Stimulated activated CD4-positive, alpha-beta T cell treated with anti-CD3 and anti-CD28 coated beads, Interleukin-15, amount 100 ng/mL, for 1 hour (primary cell): Measurements from ENCODE around the gene POLR3K.

Experiments
- DNase-seq, 2 donors: peaks; one replicate each; pipeline ENCODE4 v3.0.0-alpha.2; 2020; ENCODE audit warnings: low read depth in 1 of 2, low spot score in 1 of 2

Gene POLR3K

DNA sequence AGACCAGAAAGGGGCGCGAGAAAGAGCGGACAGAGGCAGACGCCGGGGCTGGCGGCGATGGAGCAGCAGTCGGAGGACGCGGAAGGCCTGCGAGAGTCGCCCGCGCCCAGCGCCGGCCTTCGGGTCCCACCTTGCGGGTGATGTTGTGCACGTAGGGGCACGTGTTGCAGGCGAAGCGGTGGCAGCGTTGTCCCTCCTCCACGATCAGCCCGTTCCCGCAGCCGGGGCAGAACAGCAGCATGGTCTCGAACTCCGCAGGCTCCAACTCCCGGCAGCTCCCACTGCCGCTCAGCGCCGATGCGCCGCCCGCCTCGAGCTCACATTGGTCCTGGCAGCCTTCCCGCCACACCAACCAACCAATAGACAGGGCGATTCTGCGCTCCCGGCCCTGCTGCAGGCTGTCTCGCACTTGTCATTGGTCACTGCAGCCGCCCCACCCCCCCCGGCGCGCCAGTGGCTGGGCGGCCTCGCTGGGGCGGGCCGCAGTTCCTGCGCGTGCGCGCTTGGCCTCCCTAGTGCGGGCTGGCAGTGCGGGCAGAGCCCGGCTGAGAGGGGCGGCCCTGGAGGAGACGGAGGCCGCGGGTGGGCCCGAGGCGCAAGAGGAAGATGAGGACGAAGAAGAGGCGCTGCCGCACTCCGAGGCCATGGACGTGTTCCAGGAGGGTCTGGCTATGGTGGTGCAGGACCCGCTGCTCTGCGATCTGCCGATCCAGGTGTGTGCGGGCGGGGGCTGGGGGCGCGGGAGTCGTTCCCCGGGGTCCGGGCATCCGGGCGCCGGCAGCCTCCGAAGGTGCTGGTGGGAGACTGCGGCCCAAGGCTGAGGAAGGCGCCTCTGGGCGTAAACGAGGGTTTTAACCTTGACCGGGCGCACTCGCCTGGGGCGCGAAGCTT, at the start of gene POLR3K, which contains the start of gene SNRNP25:
TSS of gene POLR3K (minus strand) at position 263 of the 891 bp plus-strand sequence. CDS start at position 241, 22 bp downstream.
TSS of gene SNRNP25 (plus strand) at position 483 of the 891 bp plus-strand sequence. CDS start at position 672, 189 bp downstream.
- peak; percentile 97 for DNase-seq

DNA sequence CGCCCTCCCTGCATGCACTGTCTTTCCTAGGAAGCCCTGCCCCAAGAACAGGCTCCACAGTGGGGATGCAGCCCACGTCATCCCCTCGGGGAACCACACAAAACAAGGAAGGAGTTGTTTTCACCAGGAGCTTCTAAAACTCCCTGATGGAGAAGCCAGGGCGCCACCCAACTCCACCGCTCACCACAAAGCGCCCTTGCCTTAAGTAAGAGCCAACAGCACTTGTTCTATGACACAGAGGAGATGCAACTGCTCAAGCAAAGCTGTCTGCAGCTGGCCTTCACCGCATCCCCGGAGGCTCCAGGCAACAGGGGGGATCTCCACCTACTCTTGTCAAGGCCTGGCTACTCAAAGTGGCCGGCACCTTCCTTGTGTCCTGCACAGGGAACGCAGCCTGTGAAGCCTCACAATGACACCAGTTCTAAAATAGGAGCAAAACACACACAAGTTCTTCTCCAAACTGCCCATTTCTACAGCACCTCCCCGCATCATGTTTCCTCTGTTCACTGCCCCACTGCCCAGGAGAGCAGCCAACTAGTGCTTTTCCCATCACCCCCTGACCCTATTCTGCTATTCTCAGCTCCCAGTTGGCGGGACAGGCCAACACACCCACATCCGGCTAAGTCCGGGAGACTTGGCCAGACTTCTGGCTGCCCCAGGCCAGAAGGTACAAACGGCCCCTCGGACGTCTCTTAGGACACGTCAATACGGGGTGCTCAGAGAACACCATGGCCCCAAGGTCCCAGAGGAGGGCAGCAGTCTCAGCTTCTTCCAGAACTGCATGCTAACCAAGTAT, 48.9 kb upstream of the POLR3K start:
- DNase-seq, result no peak

DNA sequence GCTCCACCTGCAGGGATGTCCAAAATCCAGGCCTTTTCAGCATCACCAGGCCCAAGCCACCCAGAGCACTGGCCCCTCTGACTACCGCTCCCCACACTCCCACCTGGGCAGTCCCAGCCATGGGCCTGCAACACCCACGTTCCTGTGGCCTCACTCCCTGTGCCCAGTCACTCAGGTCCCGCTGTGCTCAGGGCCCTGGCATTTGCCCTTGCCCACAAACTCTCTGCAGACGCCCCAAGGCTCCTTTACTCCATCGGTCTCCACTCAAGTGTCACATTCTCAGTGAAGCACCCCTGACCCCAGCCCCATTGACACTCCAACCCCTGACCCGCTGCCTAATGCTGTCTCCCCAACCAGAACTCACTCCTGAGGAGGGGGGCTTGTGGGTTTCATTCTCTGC, 48.2 kb upstream of the POLR3K start:
- no peak for DNase-seq

GRCh38 chr16:100989-101388, 47.6 kb upstream of the POLR3K start:
- DNase-seq, result no peak

DNA sequence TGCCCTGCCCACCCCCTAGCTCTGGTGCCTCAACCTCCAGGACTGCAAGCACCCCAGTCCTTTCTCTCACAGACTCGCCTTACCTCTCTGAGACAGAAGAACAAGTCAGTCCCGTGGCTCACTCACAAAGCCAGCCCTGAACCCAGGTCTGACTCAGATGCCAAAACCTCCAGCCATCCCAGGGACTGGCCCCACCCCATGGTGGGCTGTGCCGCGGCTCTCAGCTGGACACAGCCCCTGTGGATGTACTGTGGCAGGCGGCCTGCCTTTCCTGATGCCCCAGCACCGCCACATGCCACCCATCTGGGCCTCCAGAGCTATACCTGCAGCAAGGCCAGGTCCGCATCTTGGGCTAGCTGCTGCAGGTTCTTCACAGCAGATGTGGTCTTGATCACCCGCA, 44.4 kb upstream of the POLR3K start:
- DNase-seq, result no peak

- DNase-seq, result peak; percentile 77 to 80
Measured at GRCh38 chr16:96935-97381, 43.5 kb upstream of the POLR3K start.

- DNase-seq, result no peak
Measured at GRCh38 chr16:94918-95265, 41.5 kb upstream of the POLR3K start.

DNA sequence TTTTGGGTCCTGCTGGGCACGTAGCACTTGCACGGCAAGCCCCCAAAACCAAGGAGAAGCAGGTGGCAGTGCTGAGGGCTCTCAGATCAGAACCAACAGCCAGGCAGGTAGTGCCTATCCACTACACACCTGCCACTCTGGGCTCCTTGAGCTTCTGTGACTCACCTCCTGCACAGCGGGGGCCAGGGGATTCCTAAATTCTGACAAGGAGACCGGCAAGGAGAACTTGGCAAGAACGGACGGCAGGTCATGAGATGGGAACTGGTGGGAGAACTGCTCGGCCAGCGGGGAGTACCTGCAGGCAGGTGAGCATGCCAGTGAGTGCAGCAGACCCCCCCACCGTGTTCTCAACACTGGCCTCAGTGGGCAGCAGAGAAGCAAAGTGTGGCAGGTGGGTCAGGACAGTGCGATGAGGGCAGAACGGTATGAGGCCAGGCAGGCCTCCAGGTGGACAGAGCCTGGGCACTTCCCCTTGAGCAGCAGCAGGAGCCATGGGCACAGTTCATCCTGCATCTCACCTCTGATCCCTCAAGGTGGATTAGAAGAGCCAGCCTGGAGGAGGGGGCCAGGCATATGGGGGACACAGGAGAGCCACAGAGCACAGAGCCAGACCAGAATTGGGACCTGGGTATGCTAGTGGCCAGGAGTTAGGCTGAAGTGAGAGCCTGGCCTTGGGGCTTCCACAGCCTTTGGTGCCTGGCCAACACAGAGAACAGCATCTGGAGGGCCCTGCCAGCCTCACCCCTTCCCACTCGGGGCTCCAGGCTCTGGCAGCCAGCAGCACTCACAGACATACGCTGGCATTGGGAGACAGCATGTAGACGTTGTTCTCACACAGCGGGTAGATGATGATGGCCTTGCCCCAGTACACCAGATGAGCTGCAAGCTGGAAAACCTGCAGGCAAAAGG, 39.3 kb upstream of the POLR3K start:
- DNase-seq, result no peak

- no peak for DNase-seq
Measured at GRCh38 chr16:91484-91883, 38.1 kb upstream of the POLR3K start.

DNA sequence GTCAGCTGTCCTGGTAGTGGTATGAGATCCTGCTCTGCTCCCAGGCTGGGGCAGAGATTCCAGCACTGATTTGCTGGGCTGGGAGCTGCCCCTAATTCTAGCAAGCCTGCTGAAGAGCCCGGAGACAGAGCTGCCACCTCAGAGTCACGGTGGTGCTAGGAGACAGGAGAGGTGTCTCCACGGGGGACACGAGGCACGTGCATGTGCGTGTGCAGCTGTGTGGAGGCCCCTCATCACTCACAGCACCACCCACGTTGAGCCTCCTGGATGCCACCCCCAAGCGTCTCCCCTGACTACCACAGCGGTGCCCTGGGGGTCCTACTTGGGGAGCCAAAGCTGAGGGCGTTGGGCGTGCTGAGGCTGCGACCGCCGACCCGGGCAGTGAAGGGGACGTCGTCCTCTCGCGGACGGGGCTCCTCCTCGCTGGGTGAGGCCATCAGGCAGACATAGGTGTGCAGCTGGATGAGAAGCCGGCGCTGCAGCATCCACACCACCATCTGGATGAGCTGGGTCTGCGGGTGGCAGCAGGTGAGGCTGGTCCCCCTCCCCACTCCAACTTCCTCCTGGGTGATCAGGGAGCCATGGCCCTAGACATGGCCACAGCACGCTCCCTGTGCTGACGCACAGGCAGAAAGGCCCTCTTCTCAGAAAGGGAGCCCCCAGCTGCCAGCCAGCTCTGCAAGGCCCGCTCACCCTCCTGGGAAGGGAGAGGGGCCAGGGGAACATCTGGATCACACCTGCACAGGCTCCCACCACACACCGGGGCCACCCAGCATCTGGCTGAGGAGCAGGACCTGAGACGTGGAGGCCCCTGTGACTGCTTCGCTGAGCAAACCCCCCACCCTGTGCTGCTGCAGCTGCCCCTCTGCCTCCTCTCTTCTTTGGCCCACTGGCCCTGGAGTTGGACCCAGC, 36.2 kb upstream of the POLR3K start:
- DNase-seq, result no peak

GRCh38 chr16:88613-89012, 35.2 kb upstream of the POLR3K start:
- no peak for DNase-seq

DNA sequence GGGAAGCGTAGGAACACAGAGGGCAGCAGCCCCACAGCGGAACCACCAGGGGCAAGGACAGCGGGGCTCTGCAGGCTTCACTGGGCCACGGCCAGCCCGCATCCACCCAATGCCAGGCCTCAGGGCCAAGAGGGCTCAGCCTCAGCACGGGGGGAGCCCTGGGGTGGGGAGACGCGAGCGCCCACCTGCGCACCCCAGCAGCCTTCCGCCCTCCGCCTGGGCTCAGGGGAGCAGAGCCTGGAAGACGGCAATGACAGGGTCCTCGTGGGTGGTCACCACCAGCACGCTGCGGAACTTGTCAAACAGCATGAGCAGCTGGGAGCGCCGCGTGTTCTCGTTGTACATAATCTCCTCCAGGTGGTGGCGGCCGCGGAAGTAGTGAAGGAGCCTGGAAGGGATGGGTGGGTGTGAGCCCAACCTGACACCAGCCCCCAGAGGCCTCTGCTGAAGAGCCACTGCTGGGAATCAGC, 33.1 kb upstream of the POLR3K start:
- no peak for DNase-seq

DNA sequence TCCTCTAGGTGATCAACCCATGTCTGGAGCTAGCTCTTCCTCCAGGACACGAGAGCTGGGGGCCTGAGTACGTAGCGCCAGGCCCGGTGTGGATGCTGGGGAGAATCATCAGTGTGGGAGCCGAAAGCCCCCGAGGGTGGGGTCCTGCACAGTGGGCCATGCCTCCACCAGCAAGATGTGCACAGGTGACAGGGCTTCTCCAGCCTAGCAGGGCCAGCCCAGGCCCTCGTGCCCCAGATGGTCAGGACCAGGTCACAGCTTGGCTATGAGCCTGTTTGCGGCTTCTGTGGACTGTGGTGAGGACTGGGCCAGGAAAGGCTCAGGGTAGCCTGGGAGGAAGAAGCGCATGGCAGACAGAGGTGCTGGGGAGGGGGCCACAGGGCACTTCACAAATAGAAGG, 32.5 kb upstream of the POLR3K start:
- no peak for DNase-seq

DNA sequence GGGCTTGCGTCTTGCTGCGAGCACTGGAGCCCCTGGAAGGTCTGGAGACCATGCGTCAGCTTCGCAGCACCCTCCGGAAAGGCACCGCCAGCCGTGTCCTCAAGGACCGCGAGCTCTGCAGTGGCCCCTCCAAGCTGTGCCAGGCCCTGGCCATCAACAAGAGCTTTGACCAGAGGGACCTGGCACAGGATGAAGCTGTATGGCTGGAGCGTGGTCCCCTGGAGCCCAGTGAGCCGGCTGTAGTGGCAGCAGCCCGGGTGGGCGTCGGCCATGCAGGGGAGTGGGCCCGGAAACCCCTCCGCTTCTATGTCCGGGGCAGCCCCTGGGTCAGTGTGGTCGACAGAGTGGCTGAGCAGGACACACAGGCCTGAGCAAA, 32.0 kb upstream of the POLR3K start:
- no peak for DNase-seq

DNA sequence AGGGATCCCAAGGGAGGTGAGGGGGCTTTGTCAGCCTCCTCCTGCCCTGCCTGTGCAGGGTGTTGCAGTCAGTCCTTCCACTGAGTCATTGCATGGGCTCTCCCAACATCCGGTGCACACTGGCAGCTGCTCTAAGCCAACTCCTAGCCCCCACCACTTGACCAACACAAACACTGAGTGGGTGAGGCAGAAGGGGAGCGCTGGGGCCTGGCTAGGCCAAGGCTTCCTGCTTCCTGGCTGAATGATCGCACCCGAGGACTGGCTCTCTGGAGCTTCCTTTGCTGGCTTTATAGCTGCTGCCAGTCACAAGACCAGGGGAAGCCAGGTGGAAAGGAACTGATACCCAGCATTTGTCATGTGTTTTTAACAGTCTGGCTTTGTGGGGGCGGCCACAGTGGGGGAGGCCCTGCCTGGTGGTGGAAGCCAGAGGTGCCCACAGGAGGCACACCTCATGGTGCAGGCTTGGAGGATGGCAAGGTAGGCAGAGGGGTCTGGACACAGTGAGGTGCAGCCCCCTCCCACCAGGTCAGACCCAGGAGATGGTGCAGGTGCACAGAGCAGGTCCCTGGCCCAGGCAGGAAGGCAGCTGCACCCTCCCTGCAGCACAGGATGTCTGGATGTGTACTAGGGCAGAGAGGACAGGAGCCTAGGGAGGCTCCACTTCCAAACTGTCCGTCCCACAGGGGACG, 31.5 kb upstream of the POLR3K start:
- DNase-seq, result peak in 1 of 2 donors; percentile 39

GRCh38 chr16:83781-84615, 30.6 kb upstream of the POLR3K start:
- DNase-seq, result no peak

DNA sequence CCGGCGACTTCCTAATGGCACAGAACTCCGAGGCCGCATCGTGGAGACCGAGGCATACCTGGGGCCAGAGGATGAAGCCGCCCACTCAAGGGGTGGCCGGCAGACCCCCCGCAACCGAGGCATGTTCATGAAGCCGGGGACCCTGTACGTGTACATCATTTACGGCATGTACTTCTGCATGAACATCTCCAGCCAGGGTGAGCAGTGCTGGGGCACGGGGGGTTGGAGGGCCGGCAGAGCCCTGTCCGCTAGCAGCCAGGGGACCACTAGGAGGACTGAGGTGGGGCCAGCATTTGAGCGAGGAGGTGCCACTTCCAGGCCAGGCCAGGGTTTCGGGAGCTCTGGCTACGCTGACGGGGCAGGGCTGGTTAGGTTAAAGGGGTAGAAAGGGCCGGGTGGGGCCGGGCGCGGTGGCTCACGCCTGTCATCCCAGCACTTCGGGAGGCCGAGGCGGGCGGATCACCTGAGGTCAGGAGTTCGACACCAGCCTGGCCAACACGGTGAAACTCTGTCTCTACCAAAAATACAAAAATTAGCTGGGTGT, 29.7 kb upstream of the POLR3K start:
- no peak for DNase-seq
